ENCODE data around the gene RFC2.
A peak's percentile ranks its signal among the peaks of the same experiment; 100 is the strongest.
"Not testable (repeated sequence)": the region's sequence is repeated elsewhere in the genome, so short reads cannot be mapped to it uniquely, and the experiment has no call there.

RFC2 gene

DNA sequence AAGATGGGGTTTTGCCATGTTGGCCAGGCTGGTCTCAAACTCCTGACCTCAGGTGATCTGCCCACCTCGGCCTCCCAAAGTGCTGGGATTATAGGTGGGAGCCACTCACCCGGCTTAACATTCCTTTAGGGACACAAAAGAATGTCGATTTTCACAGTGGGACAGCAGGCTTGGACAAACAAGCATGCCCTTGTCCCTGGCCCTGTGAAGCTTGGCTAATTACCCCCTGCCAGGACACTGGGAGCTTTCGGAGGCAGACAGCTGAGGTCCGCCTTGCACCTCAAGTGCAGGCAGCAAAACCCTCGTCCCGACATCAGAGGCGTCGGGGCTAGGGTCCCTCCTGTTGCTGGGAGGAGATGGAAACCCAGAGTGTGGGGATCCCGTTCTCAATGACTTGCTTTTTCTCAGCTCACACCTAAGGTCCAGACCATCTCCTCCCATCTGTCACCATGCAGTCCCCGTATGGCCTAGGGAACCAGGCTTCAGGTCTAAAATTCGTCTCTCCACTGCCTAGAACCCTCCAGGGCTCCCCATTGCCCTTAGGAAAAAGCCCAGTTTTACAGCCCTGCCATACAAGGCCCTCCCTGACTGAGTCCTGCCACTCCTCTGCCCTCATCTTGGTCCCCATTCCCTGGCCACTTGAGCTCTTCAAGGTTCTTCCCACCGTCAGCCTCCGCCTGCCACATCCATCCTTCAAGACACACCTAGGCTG lies 28.7 kb upstream of the RFC2 start:
- DNase-seq (ENCODE audit: low spot score), result no peak

DNA sequence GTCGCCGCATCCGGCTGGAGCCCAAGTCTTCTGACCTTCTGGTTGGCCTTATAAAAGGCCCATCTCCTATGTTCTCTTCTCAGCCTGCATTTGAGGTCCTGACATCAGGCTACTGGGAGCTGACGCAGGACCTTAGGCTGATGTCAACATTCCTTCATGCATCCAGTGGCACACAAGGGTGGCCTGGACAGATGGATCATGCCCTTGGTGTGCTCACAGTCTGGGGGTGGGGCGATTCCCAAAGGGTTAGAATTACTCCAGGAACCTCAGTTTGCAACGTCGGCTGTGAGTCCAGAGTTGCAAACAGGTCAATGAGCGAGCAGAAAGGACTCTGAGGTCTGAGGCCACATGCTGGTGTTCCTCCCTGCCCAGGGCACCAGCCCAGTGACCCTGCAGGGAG lies 26.8 kb upstream of the RFC2 start:
- DNase-seq (ENCODE audit: low spot score), result no peak

DNA sequence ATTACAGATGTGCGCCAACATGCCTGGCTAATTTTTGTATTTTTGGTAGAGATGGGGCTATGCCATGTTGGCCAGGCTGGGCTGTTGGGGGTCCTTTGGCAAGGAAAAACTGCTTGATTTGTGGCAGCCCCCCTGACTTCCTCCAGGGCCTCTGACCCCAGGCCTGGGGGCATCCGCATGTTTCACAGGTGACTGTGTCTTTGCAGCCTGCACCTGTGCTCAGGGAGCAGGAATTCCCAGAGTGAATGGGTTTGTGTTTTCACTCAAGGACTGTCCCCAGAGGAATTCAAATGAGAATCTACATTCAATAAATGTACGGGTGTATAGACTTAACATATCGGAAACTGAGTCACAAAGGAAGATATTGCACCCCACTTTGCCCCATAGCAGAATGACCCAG lies 23.4 kb upstream of the RFC2 start:
- DNase-seq (ENCODE audit: low spot score), result no peak

DNA sequence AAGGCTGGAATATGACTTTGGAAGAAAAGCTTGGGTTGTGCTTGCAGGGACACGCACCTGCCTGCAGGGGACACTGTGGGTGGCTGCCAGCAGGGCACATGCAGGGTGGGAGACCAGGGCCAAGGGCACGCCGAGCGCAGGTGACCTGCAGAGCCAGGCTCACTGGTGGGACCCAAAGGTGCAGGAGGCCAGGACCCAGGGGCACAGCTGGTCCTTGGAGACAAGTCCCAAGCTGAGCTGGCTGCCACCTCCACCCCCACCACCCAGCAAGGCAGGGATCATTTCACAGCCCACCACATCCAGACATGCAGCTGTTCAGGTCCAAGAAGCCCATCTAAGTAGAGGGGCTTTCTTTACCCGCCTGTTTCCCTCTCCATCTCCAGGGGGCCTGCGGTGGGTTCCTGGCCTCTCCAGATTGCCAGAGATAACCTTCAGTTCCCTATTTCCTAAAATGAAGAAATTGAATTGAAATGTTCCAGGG lies 21.2 kb upstream of the RFC2 start:
- no peak for DNase-seq (ENCODE audit: low spot score)

DNA sequence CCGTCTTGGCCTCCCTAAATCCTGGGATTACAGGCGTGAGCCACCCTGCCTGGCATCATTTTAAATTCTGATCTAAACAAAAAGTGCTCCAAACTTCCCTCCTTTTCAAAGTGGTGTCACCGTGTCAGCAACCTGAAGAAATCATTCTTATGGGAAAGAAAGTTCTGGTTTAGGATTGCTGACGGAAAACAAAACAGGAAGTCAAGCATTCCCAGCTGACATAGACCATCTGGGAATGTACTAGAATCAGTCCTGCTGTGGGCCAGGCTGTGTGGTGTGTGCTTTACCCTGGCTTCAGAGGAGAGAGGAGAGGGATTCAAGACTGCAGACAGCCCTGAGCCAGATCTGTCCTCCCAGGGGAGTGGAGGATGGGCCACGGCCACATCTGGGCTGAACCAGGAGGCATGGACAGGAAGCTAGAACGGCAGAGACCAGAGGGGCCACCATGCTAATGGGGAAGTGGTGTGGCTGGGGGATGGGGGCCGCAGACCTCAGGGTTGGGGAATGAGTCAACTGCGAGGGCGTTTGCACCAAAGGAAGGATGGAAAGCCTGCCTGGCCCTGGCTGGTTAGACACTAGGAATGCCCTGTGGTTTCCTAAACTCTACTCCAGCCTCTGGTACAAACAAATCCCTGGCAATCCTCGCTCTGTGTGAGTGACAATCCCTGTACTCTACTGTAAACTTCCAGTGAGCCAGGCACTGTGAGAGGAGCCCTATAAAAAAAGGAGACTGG lies 18.3 kb upstream of the RFC2 start:
- no peak for DNase-seq (ENCODE audit: low spot score)

DNA sequence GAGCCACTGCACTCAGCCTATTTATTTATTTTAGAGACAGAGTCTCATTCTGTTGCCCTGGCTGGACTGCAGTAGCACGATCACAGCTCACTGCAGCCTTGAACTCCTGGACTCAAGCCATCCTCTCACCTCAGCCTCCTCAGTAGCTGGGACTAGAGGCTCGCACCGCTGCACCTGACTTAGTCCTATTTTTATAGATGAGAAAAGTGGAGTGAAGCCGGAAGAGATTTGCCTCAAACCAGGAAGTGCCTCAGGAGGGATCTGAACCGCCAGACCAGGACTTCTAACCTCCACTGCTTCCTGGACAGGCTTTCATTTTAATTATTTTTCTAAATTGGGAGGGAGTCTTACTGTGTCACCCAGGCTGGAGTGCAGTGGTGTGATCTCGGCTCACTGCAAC lies 17.5 kb upstream of the RFC2 start:
- DNase-seq (ENCODE audit: low spot score), result no peak

DNA sequence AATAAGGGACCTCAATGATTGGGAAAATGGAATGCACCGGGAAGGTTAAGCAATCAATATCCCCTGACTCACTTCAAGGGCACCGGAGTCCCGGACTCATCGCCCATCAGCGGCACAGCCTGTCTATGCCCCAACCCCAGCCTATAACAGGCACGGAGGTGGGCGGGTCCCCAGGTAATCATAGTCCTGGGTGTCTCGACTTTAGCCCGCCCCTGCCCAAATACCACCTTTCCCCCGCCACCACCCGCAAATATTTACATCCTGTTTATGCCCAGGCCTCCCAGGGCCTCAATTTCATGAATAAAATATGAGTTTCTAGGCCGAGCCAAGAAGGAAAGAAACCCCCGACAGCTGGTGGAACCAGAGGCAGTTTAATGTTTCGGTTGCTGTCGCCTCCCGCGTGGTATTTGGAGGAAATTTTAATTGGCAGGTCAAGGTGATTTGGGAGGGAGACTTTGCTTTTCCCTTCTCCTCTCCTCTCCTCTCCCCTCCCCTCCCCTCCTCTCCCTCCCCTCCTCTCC lies 15.6 kb upstream of the RFC2 start:
- DNase-seq (ENCODE audit: low spot score), result peak; percentile 78

DNA sequence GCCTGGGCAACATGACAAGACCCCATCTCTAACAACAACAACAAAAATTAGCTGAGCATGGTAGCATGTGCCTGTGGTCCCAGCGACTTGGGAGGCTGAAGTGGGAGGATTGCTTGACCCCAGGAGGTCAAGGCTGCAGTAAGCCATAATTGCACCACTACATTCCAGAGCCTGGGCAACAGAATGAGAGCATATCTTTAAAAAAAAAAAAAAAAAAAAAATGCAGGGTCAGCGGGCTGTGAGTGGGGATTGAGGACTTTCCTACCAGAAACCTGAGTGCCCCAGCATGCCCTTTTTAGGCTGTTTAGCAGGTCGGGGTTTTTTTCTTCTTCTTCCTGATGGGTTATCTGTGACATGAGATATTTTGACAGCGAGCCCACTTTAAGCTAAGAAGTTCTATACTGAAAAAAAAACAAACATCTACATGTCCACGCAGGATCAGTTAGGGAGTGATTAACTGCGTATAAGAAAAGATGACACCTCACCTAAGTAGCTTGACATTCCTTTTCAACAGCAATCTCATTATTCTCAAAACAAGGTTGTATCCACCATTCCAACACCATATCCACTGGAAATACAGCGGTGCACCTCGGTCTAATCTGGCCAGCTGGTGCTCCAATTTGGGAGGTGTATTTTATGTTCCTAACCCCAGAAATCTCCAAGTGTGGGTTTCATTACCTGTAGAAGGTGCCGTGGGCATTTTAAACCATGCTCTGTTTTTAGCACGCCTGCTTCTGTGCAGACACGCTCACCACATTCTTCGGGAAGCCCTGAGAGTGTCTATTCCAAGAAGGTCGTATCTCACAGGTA lies 13.8 kb upstream of the RFC2 start:
- DNase-seq (ENCODE audit: low spot score), result no peak

DNA sequence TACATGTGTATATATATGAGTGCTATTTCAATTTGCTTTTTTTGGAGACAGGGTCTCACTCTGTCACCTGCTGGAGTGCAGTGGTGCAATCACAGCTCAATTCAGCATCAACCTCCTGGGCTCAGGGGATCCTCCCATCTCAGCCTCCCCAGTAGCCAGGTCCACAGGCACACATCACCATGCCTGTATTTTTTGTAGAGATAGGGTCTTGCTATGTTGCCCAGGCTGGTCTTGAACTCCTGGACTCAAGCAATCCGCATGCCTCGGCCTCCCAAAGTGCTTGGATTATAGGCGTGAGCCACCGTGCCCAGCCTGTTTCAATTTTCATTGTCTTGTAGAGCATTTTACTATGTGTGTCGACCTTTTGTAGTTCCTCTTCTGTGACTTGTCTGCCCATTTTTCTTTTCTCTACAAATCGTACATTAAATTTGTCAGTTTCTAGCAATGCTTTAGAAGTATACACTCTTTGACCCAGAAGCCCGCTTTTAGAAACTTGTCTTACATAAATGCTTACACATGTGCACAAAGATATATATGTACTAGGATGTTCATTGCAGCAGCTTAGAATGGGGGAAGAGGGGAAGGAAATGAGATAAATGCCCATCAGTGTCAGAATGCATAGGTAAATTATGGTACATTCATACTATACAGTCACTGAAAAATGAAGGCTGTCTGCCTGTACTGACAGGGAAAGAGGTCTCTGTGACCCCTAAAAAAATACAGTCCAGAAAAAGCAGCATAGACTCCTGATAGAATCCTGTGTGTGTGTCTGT lies 12.2 kb upstream of the RFC2 start:
- DNase-seq (ENCODE audit: low spot score), result no peak

DNA sequence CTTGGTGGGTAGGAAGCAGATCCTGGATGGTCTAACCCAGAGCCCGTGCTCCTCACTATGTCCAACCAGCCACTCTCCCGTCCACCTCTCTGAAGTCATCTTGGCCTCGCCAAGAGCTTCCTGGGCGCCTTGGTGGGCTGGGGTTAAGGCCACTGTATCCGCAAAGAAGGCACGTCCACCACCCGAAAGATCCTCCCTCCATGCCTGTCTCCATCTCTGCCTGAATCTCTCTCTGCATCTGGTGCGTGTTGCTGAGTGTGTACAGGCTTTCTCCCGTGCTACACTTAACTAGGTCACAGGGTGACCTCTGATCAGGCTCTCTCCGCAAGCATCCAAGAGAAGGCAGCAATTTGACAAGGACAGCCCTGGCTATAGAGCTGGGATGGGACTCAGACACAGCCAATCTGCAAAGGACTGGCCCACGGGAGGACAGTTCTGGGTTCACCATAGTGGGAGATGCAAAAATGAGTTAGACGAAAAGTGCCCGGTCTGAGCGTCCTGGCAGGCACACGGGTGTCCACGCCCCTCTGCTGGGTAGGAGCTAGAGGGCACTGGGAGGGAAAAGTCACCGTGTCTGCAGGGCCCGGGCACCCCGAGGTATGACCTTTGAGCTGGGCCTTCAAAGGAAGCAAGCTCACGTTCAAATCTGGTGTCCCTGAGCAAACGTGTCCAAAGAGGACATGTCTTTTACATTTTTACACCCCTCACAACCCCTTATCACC lies 9.4 kb upstream of the RFC2 start:
- DNase-seq (ENCODE audit: low spot score), result no peak

DNA sequence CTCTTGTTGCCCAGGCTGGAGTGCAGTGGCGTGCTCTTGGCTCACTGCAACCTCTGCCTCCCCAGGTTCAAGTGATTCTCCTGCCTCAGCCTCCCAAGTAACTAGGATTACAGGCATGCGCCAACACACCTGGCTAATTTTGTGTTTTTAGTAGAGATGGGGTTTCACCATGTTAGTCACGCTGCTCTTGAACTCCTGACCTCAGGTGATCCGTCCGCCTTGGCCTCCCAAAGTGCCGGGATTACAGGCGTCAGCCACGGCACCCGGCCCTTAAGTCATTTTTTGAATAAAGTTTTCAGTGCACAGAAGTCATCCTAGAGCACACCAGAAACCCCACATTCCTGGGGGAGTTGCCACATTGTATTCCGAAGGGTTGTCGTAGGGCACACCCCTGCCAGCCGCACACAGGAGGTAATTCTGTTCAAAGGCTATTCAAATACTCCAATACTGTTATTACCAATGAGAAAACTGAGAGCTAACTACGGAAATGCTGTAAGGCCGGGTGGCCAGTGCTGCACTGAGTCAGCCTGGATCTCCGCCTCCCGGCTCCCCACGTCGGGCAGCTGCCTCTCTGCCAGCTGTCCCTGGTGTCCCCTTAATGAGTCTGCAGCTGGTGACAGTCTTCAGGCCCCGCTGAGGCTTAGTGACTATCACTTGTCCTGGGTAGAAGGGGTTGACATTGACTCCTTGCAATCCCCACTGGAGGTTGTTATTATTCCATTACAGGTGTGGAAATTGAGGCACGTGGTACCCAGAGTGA lies 8.6 kb upstream of the RFC2 start:
- no peak for DNase-seq (ENCODE audit: low spot score)

DNA sequence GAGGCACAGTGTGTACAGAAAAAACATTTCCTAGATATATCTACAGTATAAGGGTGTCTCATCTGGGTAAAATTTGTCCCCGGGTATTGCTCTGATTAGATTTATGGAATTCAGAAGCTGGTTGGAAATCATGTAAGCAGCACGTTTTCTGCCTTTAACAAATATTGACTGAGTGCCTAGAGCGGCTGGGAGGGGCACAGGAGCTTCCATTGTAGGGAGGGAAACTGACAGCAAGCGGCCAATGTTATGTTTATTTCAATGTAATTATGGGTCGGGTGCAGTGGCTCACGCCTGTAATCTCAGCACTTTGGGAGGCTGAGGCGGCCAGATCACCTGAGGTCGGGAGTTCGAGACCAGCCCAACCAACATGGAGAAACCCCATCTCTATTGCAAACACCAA lies 4.4 kb upstream of the RFC2 start:
- DNase-seq (ENCODE audit: low spot score), result no peak

DNA sequence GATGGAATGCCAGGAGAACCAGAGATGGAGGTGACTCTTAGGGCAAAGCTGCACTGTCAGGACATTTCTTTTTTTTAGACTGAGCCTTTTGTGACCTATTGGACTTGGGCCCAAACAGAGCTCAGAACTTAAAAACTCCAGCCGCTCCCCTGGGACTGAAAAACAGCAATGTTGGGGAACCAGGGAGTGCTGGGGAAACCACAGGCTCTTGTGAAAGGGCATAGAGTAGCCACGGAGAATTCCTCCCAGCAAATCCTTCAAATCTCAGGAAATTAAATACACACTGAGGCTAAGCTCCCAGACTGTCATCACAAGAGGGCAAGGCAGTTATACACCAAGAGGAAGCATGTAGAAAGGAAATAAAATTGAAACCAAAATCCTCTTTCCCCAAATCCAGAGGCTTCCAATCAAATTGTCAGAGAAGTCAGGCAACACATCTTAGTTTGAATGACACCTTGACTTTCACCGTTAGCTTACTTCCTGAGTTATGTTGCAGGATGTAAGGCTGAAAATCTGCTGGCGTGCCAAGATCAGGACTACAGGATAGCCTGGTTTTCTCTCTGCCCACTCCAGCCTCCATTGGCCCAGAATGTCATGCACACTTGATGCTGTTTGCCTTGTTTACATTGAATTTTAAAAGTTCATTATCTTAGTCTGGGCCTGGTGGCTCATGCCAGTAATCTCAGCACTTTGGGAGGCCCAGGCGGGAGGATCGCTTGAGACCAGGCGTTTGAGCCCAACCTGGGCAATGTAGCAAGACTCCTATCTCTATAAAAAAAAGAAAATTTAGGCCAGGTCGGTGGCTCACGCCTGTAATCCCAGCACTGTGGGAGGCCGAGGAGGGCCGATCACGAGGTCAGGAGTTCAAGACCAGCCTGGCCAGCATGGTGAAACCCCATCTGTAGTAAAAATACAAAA lies 2.6 kb upstream of the RFC2 start:
- no peak for DNase-seq (ENCODE audit: low spot score)

DNA sequence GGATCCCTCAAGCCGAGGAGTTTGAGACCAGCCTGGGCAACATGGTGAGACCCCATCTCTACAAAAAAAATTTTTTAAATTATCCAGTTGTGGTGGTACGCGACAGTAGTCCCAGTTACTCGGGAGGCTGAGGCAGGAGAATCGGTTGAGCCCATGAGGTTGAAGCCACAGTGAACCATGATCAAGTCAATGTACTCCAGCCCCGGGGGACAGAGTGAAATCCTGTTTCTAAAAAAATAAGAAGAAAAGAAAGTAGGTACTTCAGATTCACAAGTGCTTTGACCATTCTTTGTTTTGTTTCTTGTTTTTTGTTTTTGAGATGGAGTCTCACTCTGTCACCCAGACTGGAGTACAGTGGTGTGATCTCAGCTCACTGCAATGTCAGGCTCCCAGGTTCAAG lies 1.3 kb upstream of the RFC2 start:
- DNase-seq (ENCODE audit: low spot score), result not testable (repeated sequence)

DNA sequence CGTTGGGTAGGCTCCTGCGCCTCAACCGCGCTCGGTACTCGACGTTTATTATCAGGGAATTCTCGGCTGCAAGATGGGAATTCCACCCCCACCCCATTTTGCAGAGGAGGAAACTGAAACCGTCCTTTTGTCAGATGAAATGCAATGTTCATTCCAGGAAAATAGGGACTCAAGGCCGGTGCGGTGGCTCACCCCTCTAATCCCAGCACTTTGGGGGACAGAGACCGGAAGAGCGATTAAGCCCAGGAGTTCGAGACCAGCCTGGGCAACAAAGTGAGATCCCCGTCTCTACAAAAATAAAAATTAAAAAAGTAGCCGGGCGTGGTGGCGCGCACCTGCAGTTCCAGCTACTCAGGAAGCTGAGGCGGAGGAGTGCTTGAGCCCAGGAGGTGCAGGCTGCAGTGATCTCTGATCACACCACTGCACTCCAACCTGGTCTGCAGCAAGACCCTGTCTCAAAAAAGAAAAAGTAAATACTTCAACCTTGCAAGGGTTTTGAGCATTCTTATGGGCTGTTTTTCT lies 720 bp upstream of the RFC2 start:
- no peak for DNase-seq (ENCODE audit: low spot score)

DNA sequence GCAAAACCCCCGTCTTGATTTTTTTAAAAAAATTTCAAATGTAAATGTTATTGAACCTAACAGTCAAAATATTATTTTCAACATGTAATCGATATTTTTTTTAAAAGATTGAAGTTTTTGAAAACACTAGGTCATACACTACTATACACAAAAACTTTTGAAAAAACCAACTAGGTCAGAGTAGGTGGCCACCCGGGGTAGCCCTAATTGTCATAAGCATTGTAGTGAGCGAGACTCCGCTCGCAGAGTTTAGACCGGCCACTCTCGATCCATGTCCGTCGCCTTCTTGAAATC lies 417 bp downstream of the RFC2 start:
- DNase-seq (ENCODE audit: low spot score), result no peak

DNA sequence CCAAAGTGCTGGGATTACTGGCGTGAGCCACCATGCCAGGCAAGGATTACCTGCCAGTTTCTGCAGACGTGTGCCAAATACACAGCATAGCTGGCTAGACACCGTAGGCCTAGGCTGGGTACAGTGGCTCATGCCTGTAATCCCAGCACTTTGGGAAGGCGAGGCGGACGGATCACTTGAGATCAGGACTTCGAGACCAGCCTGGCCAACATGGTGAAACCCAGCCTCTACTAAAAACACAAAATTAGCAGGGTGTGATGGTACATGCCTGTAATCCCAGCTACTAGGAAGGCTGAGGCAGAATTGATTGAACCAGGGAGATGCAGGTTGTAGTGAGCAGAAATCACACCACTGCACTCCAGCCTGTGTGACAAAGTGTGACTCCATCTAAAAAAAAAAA lies 868 bp downstream of the RFC2 start:
- DNase-seq (ENCODE audit: low spot score), result no peak

DNA sequence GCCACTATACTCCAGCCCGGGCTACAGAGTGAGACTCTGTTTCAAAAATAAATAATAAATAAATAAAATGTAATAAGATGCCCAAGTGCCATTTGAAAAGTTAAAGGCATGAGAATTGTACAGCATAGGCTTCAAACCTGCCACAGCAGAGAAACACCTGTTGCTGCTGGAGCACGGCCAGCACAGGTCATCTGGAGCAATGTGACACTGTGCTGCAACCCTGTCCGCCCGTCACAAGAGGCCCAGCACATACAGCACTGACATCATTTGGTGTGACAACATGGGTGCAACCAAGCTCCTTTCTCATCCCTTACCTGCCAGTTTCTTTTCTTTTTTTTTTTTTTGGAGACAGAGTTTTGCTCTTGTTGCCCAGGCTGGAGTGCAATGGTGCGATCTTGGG lies 1.3 kb downstream of the RFC2 start:
- no peak for DNase-seq (ENCODE audit: low spot score)

DNA sequence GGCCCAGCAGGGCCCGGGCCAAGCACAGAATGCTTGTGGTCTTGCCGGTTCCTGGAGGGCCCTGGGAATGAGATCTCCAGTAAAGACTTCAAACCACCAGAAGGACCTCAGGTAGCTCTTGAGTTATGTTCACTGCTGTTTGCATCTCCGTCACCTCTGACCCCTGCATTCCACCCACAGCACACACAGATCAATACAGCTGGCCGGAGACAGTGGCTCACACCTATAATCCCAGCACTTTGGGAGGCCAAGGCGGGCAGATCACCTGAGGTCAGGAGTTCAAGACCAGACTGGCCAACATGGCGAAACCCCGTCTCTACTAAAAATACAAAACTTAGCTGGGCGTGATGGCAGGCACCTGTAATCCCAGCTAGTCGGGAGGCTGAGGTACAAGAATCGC lies 5.1 kb downstream of the RFC2 start:
- not testable (repeated sequence) for DNase-seq (ENCODE audit: low spot score)

All from putamen (tissue), 1 donor.